ENCODE data around the gene OSTN.
"Not testable (repeated sequence)": the region's sequence is repeated elsewhere in the genome, so short reads cannot be mapped to it uniquely, and the experiment has no call there.

Gene OSTN

GRCh38 chr3:191198932-191199331 is at the start of gene OSTN:
OSTN (plus strand) TSS chr3:191199241; CDS start chr3:191212533, 13,292 bp downstream.
- no peak for DNase-seq (ENCODE audit: extremely low read depth in 1 of 2, low read depth in 1 of 2)

DNA sequence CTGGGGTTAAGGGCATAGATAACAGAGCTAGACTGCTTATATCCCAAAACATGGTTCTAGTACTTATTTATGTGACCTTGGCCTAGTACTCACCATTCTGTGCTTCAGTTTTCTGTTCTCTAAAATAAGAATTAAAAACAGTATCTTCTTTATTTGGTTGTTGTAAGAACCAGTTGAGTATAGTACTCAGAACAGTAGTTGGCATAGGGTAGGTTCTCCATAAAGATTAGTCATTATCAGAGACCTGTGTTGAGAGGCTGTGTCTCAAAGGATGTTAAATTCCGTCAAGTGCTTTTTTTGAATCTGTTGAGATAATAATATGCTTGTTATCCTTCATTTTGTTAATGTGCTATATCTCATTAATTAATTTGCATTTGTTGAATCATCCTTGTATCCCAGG is 47.4 kb upstream of the OSTN start:
- DNase-seq (ENCODE audit: extremely low read depth in 1 of 2, low read depth in 1 of 2): no peak

DNA sequence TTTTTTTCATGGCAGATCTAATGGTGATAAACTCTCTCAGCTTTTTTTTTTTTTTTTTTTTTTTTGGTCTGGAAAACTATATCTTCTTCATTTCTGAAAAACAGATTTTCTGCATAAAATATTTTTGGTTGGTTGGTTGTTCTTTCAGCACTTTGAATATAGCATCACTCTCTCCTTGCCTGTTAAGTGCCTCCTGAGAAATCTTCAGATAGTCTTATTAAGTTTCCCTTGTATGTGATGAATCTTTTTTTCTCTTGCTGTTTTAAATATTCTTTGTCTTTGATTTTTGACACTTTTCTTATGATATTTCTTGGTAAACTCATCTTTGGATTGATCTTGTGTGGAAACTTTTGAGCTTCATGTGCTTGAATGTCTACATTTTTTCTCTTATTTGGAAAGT is 44.2 kb upstream of the OSTN start:
- no peak for DNase-seq (ENCODE audit: extremely low read depth in 1 of 2, low read depth in 1 of 2)

GRCh38 chr3:191158247-191158646 is 40.8 kb upstream of the OSTN start:
- no peak for DNase-seq (ENCODE audit: extremely low read depth in 1 of 2, low read depth in 1 of 2)

- DNase-seq (ENCODE audit: extremely low read depth in 1 of 2, low read depth in 1 of 2): no peak
Measured at GRCh38 chr3:191158815-191159214, 40.2 kb upstream of the OSTN start.

DNA sequence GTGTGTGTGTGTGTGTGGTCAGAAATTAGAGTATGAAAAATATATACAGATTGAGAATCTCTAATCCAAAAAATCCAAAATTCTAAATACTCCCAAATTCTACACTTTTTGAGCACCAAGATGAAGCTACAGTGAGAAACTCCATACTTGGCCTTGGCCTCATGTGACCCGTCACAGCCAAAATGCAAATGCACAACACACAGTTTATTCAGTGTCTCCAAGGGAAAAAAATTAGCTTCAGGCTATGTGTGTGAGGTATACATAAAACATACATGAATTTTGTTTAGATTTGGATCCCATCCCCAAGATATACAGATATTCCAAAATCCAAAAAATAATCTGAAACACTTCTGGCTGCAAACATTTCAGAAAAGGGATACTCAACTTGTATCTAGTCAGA is 33.2 kb upstream of the OSTN start:
- no peak for DNase-seq (ENCODE audit: extremely low read depth in 1 of 2, low read depth in 1 of 2)

- DNase-seq (ENCODE audit: extremely low read depth in 1 of 2, low read depth in 1 of 2): no peak
Measured at GRCh38 chr3:191166368-191166767, 32.7 kb upstream of the OSTN start.

DNA sequence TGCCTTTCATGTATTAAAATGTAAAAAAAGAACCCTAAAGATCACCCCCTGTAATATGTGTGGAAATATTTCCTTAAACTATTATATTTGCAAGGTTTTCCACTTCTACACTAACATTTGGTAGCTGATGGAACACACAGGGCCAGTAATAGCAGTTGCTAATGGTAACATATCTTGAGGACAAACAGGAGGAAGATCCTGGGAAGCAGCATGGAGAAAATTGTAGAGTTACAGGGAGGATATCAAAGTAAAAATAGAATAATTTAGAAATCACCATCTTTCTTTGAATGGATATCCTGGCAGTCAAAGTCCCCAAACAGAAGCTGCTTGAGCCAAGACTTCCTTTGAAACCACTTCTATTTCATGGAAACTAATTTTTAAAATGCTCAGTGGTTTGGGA is 29.5 kb upstream of the OSTN start:
- DNase-seq (ENCODE audit: extremely low read depth in 1 of 2, low read depth in 1 of 2): no peak

GRCh38 chr3:191170097-191170496 is 28.9 kb upstream of the OSTN start:
- no peak for DNase-seq (ENCODE audit: extremely low read depth in 1 of 2, low read depth in 1 of 2)

DNA sequence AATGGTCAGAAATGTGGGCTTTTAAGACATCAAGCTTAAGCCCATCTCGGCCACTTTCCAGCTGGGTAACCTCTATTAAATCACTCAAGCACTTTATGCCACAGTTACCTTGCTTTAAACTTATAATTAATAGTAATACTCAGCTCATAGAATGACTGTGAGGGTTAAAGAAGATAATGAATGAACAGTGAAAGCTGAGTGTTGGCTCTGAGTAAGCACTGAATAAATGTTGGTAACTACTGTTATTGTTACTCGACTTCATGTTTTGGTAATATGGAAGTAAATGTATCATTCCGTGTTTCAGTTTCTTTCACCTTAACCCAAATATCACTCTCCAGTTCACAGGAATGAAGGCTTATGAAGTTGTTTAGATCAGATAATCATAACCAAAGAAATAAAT is 23.9 kb upstream of the OSTN start:
- no peak for DNase-seq (ENCODE audit: extremely low read depth in 1 of 2, low read depth in 1 of 2)

- no peak for DNase-seq (ENCODE audit: extremely low read depth in 1 of 2, low read depth in 1 of 2)
Measured at GRCh38 chr3:191176038-191176785, 22.8 kb upstream of the OSTN start.

- DNase-seq (ENCODE audit: extremely low read depth in 1 of 2, low read depth in 1 of 2): not testable (repeated sequence)
Measured at GRCh38 chr3:191185382-191185781, 13.7 kb upstream of the OSTN start.

DNA sequence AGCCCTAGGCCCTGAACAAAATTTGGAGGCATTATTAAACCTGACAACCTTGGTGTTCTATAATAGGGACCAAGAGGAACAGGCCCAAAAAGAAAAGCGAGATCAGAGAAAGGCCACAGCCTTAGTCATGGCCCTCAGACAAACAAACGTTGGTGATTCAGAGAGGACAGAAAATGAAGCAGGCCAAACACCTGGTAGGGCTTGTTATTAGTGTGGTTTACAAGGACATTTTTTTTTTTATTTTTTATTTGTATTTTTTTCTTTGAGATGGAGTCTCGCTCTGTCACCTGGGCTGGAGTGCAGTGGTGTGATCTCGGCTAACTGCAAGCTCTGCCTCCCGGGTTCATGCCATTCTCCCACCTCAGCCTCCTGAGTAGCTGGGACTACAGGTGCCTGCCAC is 10.8 kb upstream of the OSTN start:
- DNase-seq (ENCODE audit: extremely low read depth in 1 of 2, low read depth in 1 of 2): not testable (repeated sequence)

DNA sequence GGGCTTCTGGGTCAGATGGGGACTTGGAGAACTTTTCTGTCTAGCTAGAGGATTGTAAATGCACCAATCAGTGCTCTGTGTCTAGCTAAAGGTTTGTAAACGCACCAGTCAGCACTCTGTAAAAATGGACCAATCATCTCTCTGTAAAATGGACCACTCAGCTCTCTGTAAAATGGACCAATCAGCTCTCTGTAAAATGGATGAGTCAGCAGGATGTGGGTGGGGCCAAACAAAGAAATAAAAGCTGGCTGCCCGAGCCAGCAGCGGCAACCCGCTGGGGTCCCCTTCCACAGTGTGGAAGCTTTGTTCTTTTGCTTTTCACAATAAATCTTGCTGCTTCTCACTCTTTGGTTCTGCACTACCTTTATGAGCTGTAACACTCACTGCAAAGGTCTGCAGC is 6.8 kb upstream of the OSTN start:
- DNase-seq (ENCODE audit: extremely low read depth in 1 of 2, low read depth in 1 of 2): not testable (repeated sequence)

GRCh38 chr3:191192941-191193340 is 6.1 kb upstream of the OSTN start:
- DNase-seq (ENCODE audit: extremely low read depth in 1 of 2, low read depth in 1 of 2): no peak

GRCh38 chr3:191197761-191198306 is 1.2 kb upstream of the OSTN start:
- no peak for DNase-seq (ENCODE audit: extremely low read depth in 1 of 2, low read depth in 1 of 2)

DNA sequence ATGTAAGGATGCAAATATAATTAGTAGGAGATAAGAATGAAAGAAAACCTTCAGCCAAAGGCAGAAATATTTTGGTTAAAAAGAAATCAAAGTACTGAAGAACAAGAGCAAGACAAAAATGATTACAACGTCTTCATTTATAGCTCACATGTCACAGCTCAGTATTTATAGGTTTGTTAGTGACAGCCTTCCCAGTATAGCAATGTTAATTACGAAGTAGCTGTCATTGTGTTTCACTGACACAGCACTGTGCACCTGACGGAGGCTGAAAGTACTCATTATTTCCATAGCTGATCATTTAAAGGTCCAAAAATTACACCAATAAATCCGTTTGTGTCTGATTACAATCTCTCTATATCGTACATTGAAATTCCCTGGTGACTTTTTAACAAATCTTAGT is 561 bp upstream of the OSTN start:
- DNase-seq (ENCODE audit: extremely low read depth in 1 of 2, low read depth in 1 of 2): no peak

- DNase-seq (ENCODE audit: extremely low read depth in 1 of 2, low read depth in 1 of 2): no peak
Measured at GRCh38 chr3:191210032-191210431, 11.0 kb downstream of the OSTN start.

GRCh38 chr3:191216510-191216909 is 17.5 kb downstream of the OSTN start:
- DNase-seq (ENCODE audit: extremely low read depth in 1 of 2, low read depth in 1 of 2): no peak

DNA sequence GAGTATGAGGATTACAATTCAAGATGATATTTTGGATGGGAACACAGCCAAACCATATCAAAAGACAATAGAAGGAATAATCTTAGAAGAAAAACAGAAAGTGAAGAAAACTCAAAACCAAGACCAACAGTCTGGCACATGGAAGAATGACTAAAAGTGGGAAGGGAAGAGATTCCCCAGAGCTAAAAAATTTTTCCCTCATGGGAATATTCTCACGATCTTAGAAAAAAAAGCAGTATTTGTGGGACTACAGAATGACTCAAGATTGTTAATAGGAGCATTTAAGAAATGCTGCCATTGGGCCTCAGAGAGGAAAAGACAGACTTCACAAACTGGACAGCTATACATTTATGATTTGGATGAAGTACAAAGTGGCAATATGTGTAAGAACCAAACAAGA is 18.3 kb downstream of the OSTN start:
- no peak for DNase-seq (ENCODE audit: extremely low read depth in 1 of 2, low read depth in 1 of 2)

DNA sequence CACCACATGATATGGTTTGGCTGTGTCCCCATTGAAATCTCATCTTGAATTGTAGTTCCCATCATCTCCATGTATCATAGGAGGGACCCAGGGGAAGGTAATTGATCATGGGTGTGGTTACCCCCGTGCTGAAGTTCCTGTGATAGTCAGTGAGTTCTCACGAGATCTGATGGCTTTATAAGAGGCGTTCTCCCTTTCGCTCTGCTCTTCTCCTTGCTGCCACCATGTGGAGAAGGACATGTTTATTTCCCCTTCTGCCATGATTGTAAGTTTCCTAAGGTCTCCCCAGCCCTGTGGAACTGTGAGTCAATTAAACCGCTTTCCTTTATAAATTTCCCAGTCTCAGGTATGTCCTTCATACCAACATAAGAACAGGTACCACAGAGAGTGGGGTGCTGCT is 21.9 kb downstream of the OSTN start:
- no peak for DNase-seq (ENCODE audit: extremely low read depth in 1 of 2, low read depth in 1 of 2)

DNA sequence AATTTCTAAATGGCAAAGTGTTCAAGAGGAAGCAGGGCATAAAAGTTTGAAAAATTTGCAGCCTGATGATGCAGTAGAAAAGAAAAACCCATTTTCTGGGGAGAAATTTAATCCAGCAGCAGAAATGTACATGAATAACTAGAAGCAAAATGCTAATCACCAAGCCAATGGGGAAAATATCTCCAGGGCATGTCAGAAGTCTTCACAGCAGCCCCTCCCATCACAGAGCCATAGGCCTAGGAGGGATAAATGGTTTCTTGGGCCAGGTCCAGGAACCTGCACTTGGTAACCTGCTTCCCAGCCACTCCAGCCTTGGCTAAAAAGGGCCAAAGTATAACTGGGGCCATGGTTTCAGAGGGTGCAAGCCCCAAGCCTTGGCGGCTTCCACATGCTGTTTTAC is 22.6 kb downstream of the OSTN start:
- DNase-seq (ENCODE audit: extremely low read depth in 1 of 2, low read depth in 1 of 2): no peak

DNA sequence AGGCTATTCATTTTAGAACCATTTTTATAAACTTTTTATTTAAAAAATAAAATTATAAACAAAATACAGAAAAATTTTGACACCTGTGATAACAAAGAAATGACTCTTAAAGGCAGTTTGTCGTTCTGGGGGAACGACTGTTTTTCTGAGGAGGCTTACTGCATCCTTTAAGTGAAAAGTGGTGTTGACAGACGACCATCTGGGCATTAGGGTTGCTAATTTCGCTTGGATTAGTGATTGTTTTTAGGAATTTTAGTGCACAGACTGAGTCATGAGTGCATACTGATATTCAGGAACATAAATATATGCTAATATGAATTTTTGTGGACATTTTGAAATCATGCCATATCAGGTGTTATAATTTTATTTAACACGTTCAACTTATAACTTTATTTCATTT is 28.5 kb downstream of the OSTN start:
- DNase-seq (ENCODE audit: extremely low read depth in 1 of 2, low read depth in 1 of 2): no peak

Data from activated CD8-positive, alpha-beta memory T cell treated with anti-CD3 and anti-CD28 coated beads for 1 hour (primary cell).